Measurements from ENCODE around the gene UQCRH.
"Not testable (repeated sequence)": the region's sequence is repeated elsewhere in the genome, so short reads cannot be mapped to it uniquely, and the experiment has no call there.

- not testable (repeated sequence) for TF ChIP-seq CTCF, POLR2A (IDR thresholded peaks at IDR 0.05)
Observed at GRCh38 chr1:46330381-46330780, 26.9 kb downstream of the UQCRH start.
